Right renal pelvis (tissue), 4 donors: ENCODE measurements around the gene CD81. TPM values are rescaled to one million over a fixed set of nuclear protein-coding genes. Genes with fewer than 3 reads are reported as not detected.

Source experiments
- DNase-seq, 4 donors: peaks; one replicate each; pipeline ENCODE4 v3.0.0-alpha.2; 2013; ENCODE audit warnings: low read depth in 4 of 4, low spot score in 3 of 4, missing footprints in 1 of 4
- polyA plus RNA-seq, 4 donors: library from polyadenylated mRNA; unstranded; fragments of 120-200 nt; gene quantifications; one replicate each; pipeline ENCODE4 v1.2.1, GENCODE V29; 2013; ENCODE audit not compliant: insufficient read length in 4 of 4

Gene CD81
- polyA plus RNA-seq, 4 donors: 647 to 670 (median 656) TPM

GRCh38 chr11:2417856-2418692, 41.0 kb downstream of the CD81 start:
- no peak for DNase-seq

- DNase-seq: no peak
These were observed 41.7 kb downstream of the CD81 start for GRCh38 chr11:2418693-2419360.

GRCh38 chr11:2419638-2420501, 42.8 kb downstream of the CD81 start:
- DNase-seq: peak; percentile 68 to 76 (median 70)

- DNase-seq: peak; percentile 59 to 81 (median 68)
These were observed 43.6 kb downstream of the CD81 start for GRCh38 chr11:2420502-2421225.

GRCh38 chr11:2421226-2421994, 44.3 kb downstream of the CD81 start:
- no peak for DNase-seq

- no peak for DNase-seq
These were observed 44.9 kb downstream of the CD81 start for GRCh38 chr11:2421996-2422395.

- no peak for DNase-seq
These were observed 45.5 kb downstream of the CD81 start for GRCh38 chr11:2422461-2423156.

GRCh38 chr11:2423157-2424025, 46.3 kb downstream of the CD81 start:
- no peak for DNase-seq

GRCh38 chr11:2424811-2425495, 47.8 kb downstream of the CD81 start:
- DNase-seq: no peak

- DNase-seq: no peak
These were observed 48.4 kb downstream of the CD81 start for GRCh38 chr11:2425506-2425905.

- DNase-seq: no peak
These were observed 49.1 kb downstream of the CD81 start for GRCh38 chr11:2426221-2426620.

- DNase-seq: no peak
These were observed 49.9 kb downstream of the CD81 start for GRCh38 chr11:2426826-2427521.

GRCh38 chr11:2427721-2428321, 50.7 kb downstream of the CD81 start:
- DNase-seq: no peak

GRCh38 chr11:2428322-2428795, 51.2 kb downstream of the CD81 start:
- peak in 1 of 4 donors; percentile 39 for DNase-seq

GRCh38 chr11:2431395-2431794, 54.3 kb downstream of the CD81 start:
- no peak for DNase-seq

GRCh38 chr11:2432171-2432621, 55.1 kb downstream of the CD81 start:
- DNase-seq: no peak
